ENCODE measurements around the gene SETBP1. TPM values are rescaled to one million over a fixed set of nuclear protein-coding genes. Genes with fewer than 3 reads are reported as not detected.

The SETBP1 gene
- total and polyA plus RNA-seq, 2 of the 13 experiments (the other 11 are each of a cell fraction or from before 2014, with no cell fraction given), result 0.18 to 0.65 TPM

DNA sequence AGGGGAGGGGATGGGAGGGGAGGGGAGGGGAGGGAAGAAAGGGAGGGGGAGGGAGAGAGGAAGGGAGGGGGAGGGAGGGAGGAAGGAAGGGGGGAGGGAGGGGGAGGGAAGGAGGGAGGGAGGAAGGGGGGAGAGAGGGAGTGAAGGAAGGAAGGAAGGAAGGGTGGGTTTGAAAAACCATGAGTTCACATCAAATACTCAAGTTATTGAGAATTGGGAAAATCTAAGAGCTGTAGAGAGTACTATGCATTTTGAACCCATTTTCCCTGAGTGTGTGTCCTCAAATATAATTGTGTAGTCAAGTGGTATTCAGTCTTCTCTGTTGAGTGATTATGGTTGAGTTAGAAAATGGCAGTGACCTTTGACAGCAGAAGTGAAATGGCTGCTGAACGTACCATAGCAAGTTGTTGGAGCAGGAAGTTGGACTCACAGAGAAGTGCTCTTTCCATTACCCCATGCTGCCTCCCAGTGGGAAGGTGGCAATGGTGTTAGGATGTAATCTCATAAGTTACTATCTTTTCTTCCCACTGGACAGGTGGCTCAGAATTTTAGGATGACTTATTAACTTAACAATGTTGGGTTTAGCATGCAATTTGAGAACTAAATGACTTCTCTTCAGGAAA, 214.6 kb downstream of the SETBP1 start:
- Histone ChIP-seq H3K4me1 (ENCODE audit: insufficient read depth, low read length) (no peaks in the 10 kb centered on the region), H3K27ac (ENCODE audit: extremely low read length, insufficient read depth, low read length) (no peak overlapping the region), H3K4me2 (ENCODE audit: low read depth, low read length) (no peak overlapping the region), H3K36me3 (replicated peaks in 1 of 2; ENCODE audit: control insufficient read depth in 1 of 2, insufficient read depth in 2 of 2, low read length in 2 of 2) (no peaks in the 10 kb centered on the region), H3K79me2 (ENCODE audit: insufficient read depth, low read length) (no peaks in the 10 kb centered on the region), H3K9ac (ENCODE audit: insufficient read depth, low read depth, low read length) (no peak overlapping the region), H4K20me1 (ENCODE audit: insufficient read depth, low read length) (no peaks in the 10 kb centered on the region), H3K27me3 (ENCODE audit: control insufficient read depth in 1 of 2, insufficient read depth in 2 of 2, low read length in 2 of 2) (no peaks in the 10 kb centered on the region), H3K4me3 (replicated peaks in 1 of 3; ENCODE audit: insufficient read depth in 1 of 3, low read depth in 2 of 3, low read length in 3 of 3) (no peak overlapping the region), H2AFZ (ENCODE audit: low read length) (no peak overlapping the region), H3K9me3 (ENCODE audit: low read length) (peaks cover 16% of the 10 kb centered on the region)
- 22% methylated on average over 1 of the region's 1 CpG for WGBS (ENCODE audit: low lambda C conversion rate)
- ChIA-PET CTCF (ENCODE audit: low intra/inter-chr PET ratio, low total read pairs) (no interaction called here), POLR2A (no interaction called here)
- FAIRE-seq (no peak), DNase-seq (ENCODE audit: low spot score) (no peak), ATAC-seq (peak; percentile 29; the same call in 1 of the 3 replicates)
- BruUV-seq (replicated peaks), result no TSS peak
- in situ Hi-C loops (cut with HindIII; ENCODE audit: extremely low pct_ligation_motif_present, low pct_unique_long_range_greater_than_20kb), result no loop called here
- intact Hi-C loops (cut with micrococcal nuclease; ENCODE audit: unreplicated experiment), result loop anchor here (1.0 to 5.0 kb wide), 2 partner anchors 216 to 763 kb away; no protein-coding TSS in a partner anchor
- TF ChIP-seq, protein P1, sequence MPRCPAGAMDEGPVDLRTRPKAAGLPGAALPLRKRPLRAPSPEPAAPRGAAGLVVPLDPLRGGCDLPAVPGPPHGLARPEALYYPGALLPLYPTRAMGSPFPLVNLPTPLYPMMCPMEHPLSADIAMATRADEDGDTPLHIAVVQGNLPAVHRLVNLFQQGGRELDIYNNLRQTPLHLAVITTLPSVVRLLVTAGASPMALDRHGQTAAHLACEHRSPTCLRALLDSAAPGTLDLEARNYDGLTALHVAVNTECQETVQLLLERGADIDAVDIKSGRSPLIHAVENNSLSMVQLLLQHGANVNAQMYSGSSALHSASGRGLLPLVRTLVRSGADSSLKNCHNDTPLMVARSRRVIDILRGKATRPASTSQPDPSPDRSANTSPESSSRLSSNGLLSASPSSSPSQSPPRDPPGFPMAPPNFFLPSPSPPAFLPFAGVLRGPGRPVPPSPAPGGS (CRISPR knock-in tag; IDR thresholded peaks at IDR 0.05), result no peak
- TF ChIP-seq ZNF501 (CRISPR knock-in tag; IDR thresholded peaks at IDR 0.05) (no peak), ZNF350 (CRISPR knock-in tag; IDR thresholded peaks at IDR 0.05; ENCODE audit: borderline replicate concordance, low read depth) (no peak), ZBTB1 (CRISPR knock-in tag; IDR thresholded peaks at IDR 0.05; ENCODE audit: borderline replicate concordance) (no peak), HNRNPK (IDR thresholded peaks at IDR 0.05; ENCODE audit: low read depth, low read length, poor library complexity, severe bottlenecking) (peak; percentile 90), STAG1 (CRISPR knock-in tag; IDR thresholded peaks at IDR 0.05) (peak; percentile 78), EZH2 (conservative IDR thresholded peaks at IDR 0.05; ENCODE audit: low read depth, low read length) (no peak), ZFP36L1 (CRISPR knock-in tag; IDR thresholded peaks at IDR 0.05) (no peak), ZFY (CRISPR knock-in tag; IDR thresholded peaks at IDR 0.05) (no peak), ZNF766 (CRISPR knock-in tag; IDR thresholded peaks at IDR 0.05; ENCODE audit: borderline replicate concordance) (no peak), BRCA1 (CRISPR knock-in tag; IDR thresholded peaks at IDR 0.05) (no peak), NR2F6 (IDR thresholded peaks at IDR 0.05) (peak; percentile 22; the same call in 1 of the 2 replicates), NR2F6 (CRISPR knock-in tag; IDR thresholded peaks at IDR 0.05) (no peak), PCBP2 (optimal IDR thresholded peaks at IDR 0.05; ENCODE audit: low read depth, low read length, poor library complexity, severe bottlenecking) (peak; percentile 59), YY1 (IDR thresholded peaks at IDR 0.05; ENCODE audit: insufficient read depth, insufficient replicate concordance, low read depth, low read length) (peak; percentile 40), ZNF274 (CRISPR knock-in tag; IDR thresholded peaks at IDR 0.05) (no peak), SMC3 (IDR thresholded peaks at IDR 0.05; ENCODE audit: low read length) (peak; percentile 28; the same call in 1 of the 2 replicates), ZFP82 (CRISPR knock-in tag; IDR thresholded peaks at IDR 0.05; ENCODE audit: borderline replicate concordance) (no peak), HDAC1 (CRISPR knock-in tag; IDR thresholded peaks at IDR 0.05) (no peak), ISL2 (CRISPR knock-in tag; IDR thresholded peaks at IDR 0.05) (no peak), HDAC2 (CRISPR knock-in tag; IDR thresholded peaks at IDR 0.05) (no peak), ZNF224 (CRISPR knock-in tag; IDR thresholded peaks at IDR 0.05) (no peak), ARNTL (CRISPR knock-in tag; IDR thresholded peaks at IDR 0.05) (no peak), ZNF263 (CRISPR knock-in tag; IDR thresholded peaks at IDR 0.05) (no peak)
- TF ChIP-seq, protein P2, sequence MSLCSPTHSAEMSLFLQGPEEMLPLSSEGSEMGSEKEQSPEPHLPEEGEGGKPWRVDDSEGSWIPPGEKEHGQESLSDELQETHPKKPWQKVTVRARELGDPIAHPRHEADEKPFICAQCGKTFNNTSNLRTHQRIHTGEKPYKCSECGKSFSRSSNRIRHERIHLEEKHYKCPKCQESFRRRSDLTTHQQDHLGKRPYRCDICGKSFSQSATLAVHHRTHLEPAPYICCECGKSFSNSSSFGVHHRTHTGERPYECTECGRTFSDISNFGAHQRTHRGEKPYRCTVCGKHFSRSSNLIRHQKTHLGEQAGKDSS (CRISPR knock-in tag; IDR thresholded peaks at IDR 0.05; ENCODE audit: borderline replicate concordance, low read depth), result peak; percentile 84
- TF ChIP-seq, protein P3, sequence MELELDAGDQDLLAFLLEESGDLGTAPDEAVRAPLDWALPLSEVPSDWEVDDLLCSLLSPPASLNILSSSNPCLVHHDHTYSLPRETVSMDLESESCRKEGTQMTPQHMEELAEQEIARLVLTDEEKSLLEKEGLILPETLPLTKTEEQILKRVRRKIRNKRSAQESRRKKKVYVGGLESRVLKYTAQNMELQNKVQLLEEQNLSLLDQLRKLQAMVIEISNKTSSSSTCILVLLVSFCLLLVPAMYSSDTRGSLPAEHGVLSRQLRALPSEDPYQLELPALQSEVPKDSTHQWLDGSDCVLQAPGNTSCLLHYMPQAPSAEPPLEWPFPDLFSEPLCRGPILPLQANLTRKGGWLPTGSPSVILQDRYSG (CRISPR knock-in tag; IDR thresholded peaks at IDR 0.05), result no peak
